ENCODE measurements around the gene AHCY.
"Not testable (repeated sequence)": the region's sequence is repeated elsewhere in the genome, so short reads cannot be mapped to it uniquely, and the experiment has no call there.

Gene AHCY

GRCh38 chr20:34302723-34303533, at the start of gene AHCY:
TSS of gene AHCY (minus strand) at chr20:34303355. CDS start at chr20:34303270, 85 bp downstream.
- TF ChIP-seq CTCF (IDR thresholded peaks at IDR 0.05; ENCODE audit: low read length, missing control alignments), result no peak
- DNase-seq (ENCODE audit: low read depth), result peak; percentile 97
- H3K4me3 ChIP-seq (replicated peaks; ENCODE audit: low read depth, low read length), result peak within 1 kb of the TSS; percentile 88

GRCh38 chr20:34350095-34350494, 46.9 kb upstream of the AHCY start:
- DNase-seq (ENCODE audit: low read depth), result no peak
- TF ChIP-seq CTCF (IDR thresholded peaks at IDR 0.05; ENCODE audit: low read length, missing control alignments), result no peak
- no peak overlapping the region for H3K4me3 ChIP-seq (replicated peaks; ENCODE audit: low read depth, low read length)

DNA sequence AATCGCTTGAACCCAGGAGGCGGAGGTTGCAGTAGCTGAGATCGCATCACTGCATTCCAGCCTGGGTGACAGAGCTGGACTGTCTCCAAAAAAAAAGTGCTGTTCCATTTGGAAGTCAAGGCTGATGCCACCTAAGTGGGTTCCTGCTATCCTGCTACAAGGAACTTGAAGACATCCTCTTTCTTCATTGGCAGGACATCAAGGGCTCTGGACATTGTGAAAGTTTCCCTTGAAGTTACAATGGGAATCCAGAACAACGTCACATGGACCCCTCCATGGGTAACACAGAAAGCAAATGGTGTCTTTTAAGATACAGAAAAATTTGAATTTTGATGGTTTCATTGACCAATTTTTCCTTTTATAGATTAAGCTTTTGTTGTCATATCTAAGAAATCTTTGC, 44.4 kb upstream of the AHCY start:
- no peak for TF ChIP-seq CTCF (IDR thresholded peaks at IDR 0.05; ENCODE audit: low read length, missing control alignments)
- H3K4me3 ChIP-seq (replicated peaks; ENCODE audit: low read depth, low read length), result no peak overlapping the region
- no peak for DNase-seq (ENCODE audit: low read depth)

DNA sequence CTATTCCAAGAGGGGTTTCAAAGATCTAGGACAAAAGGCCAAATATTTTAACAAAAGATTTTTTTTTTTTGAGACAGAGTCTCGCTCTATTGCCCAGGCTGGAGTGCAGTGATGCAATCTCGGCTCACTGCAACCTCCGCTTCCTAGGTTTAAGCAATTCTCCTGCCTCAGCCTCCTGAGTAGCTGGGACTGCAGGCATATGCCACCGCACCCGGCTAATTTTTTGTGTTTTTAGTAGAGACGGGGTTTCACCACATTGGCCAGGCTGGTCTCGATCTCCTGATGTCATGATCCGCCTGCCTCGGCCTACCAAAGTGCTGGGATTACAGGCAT, 43.3 kb upstream of the AHCY start:
- H3K4me3 ChIP-seq (replicated peaks; ENCODE audit: low read depth, low read length); DNase-seq (ENCODE audit: low read depth): not testable (repeated sequence)

- DNase-seq (ENCODE audit: low read depth), result not testable (repeated sequence)
These were observed 42.8 kb upstream of the AHCY start for GRCh38 chr20:34345839-34346532.

GRCh38 chr20:34345402-34345736, 42.2 kb upstream of the AHCY start:
- DNase-seq (ENCODE audit: low read depth), result no peak
- no peak for TF ChIP-seq CTCF (IDR thresholded peaks at IDR 0.05; ENCODE audit: low read length, missing control alignments)
- no peak overlapping the region for H3K4me3 ChIP-seq (replicated peaks; ENCODE audit: low read depth, low read length)

More at GRCh38 chr20:34345839-34346532, 42.8 kb upstream of the AHCY start:
- H3K4me3 ChIP-seq (replicated peaks; ENCODE audit: low read depth, low read length), result not testable (repeated sequence)

DNA sequence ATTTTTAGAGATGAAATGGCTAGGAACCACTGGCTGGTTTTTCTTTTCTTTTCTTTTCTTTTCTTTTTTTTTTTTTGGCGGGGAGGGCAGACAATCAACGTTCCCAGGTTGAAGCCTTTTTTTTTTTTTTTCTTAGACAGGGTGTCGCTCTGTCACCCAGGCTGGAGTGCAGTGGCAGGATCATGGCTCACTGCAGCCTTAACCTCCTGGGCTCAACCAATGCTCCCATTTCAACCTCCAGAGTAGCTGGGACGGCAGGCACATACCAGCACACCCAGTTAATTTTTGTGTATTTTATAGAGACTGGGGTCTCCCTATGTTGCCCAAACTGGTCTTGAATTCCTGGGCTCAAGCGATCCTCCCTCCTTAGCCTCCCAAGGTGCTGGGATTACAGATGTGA, 41.1 kb upstream of the AHCY start:
- DNase-seq (ENCODE audit: low read depth), result no peak
- no peak for TF ChIP-seq CTCF (IDR thresholded peaks at IDR 0.05; ENCODE audit: low read length, missing control alignments)
- H3K4me3 ChIP-seq (replicated peaks; ENCODE audit: low read depth, low read length), result no peak overlapping the region

All from fibroblast of pulmonary artery (primary cell).